22Rv1 (cell line): ENCODE results near the gene KCND2.

Experiments used
- CTCF ChIP-seq: fragments of 450-650 bp; IDR thresholded peaks from 2 replicates; pipeline ENCODE4 v1.5.1; 2017; ENCODE audit warnings: mild to moderate bottlenecking
- ZFX ChIP-seq: fragments of 450-650 bp; IDR thresholded peaks from 2 replicates; pipeline ENCODE4 v1.6.1; 2017; ENCODE audit warnings: antibody characterized with exemption, borderline replicate concordance

GRCh38 chr7:120404042-120404441, 131.1 kb downstream of the KCND2 start:
- TF ChIP-seq ZFX, result no peak
- no peak for TF ChIP-seq CTCF
